Measurements from ENCODE around the gene AMDHD2.
"Not testable (repeated sequence)": the region's sequence is repeated elsewhere in the genome, so short reads cannot be mapped to it uniquely, and the experiment has no call there.

DNA sequence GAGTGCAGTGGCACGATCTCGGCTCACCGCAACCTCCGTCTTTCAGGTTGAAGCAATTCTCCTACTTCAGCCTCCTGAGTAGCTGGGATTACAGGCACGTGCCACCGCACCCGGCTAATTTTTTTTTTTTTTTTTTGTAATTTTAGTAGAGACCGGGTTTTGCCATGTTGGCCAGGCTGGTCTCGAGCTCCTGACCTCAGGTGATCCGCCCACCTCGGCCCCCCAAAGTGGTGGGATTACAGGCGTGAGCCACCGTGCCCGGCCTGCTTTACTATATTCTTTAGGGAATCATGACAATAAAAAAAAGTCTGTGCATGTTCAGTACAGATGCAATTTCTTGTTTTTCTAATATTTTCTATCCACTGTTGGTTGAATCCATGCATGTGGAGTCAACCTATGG is 23.6 kb downstream of the AMDHD2 start:
- TF ChIP-seq, protein P1, sequence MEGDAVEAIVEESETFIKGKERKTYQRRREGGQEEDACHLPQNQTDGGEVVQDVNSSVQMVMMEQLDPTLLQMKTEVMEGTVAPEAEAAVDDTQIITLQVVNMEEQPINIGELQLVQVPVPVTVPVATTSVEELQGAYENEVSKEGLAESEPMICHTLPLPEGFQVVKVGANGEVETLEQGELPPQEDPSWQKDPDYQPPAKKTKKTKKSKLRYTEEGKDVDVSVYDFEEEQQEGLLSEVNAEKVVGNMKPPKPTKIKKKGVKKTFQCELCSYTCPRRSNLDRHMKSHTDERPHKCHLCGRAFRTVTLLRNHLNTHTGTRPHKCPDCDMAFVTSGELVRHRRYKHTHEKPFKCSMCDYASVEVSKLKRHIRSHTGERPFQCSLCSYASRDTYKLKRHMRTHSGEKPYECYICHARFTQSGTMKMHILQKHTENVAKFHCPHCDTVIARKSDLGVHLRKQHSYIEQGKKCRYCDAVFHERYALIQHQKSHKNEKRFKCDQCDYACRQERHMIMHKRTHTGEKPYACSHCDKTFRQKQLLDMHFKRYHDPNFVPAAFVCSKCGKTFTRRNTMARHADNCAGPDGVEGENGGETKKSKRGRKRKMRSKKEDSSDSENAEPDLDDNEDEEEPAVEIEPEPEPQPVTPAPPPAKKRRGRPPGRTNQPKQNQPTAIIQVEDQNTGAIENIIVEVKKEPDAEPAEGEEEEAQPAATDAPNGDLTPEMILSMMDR (IDR thresholded peaks at IDR 0.05), result not testable (repeated sequence)
- not testable (repeated sequence) for TF ChIP-seq EZH2 (IDR thresholded peaks at IDR 0.05)
